HEK293 (cell line): Measurements from ENCODE around the gene IGF2BP2.

Experiments
- FEZF1 ChIP-seq: fragments of 450-650 bp; formaldehyde crosslinking; IDR thresholded peaks from 2 replicates; pipeline ENCODE4 v1.5.1; 2016; ENCODE audit warnings: missing biosample characterization, missing genetic modification characterization
- REPIN1 ChIP-seq: fragments of 450-650 bp; formaldehyde crosslinking; IDR thresholded peaks from 2 replicates; pipeline ENCODE4 v1.5.1; 2017; ENCODE audit warnings: missing biosample characterization, missing genetic modification characterization, low read depth
- ZNF175 ChIP-seq: fragments of 450-650 bp; formaldehyde crosslinking; IDR thresholded peaks from 2 replicates; pipeline ENCODE4 v1.5.1; 2016; ENCODE audit warnings: missing biosample characterization, missing genetic modification characterization
- TF ChIP-seq, protein P1 (sequence below): fragments of 450-650 bp; formaldehyde crosslinking; IDR thresholded peaks from 2 replicates; pipeline ENCODE4 v1.5.1; 2016; ENCODE audit warnings: missing biosample characterization, missing genetic modification characterization

- TF ChIP-seq REPIN1 (tag by site-specific recombination) (no peak), FEZF1 (tag by site-specific recombination) (no peak), ZNF175 (tag by site-specific recombination) (no peak)
- TF ChIP-seq, protein P1, sequence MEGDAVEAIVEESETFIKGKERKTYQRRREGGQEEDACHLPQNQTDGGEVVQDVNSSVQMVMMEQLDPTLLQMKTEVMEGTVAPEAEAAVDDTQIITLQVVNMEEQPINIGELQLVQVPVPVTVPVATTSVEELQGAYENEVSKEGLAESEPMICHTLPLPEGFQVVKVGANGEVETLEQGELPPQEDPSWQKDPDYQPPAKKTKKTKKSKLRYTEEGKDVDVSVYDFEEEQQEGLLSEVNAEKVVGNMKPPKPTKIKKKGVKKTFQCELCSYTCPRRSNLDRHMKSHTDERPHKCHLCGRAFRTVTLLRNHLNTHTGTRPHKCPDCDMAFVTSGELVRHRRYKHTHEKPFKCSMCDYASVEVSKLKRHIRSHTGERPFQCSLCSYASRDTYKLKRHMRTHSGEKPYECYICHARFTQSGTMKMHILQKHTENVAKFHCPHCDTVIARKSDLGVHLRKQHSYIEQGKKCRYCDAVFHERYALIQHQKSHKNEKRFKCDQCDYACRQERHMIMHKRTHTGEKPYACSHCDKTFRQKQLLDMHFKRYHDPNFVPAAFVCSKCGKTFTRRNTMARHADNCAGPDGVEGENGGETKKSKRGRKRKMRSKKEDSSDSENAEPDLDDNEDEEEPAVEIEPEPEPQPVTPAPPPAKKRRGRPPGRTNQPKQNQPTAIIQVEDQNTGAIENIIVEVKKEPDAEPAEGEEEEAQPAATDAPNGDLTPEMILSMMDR: no peak
Observed at GRCh38 chr3:185631508-185632206, 193.2 kb downstream of the IGF2BP2 start.
